OCI-LY1 (cell line): ENCODE results near the gene DYRK2.

ENCODE experiments used
- CTCF ChIP-seq: fragments of 200-600 bp; sonication (generic), shearing (Covaris generic); IDR thresholded peaks from 2 replicates; pipeline ENCODE4 v1.5.1; 2017; ENCODE audit warnings: mild to moderate bottlenecking, antibody characterized with exemption, low read length, moderate library complexity, mixed read lengths
- EZH2 ChIP-seq: fragments of 200-600 bp; sonication (generic), shearing (Covaris generic); IDR thresholded peaks from 2 replicates; pipeline ENCODE4 v1.8.0; 2017; ENCODE audit warnings: borderline replicate concordance, mixed run types, mild to moderate bottlenecking, antibody characterized with exemption, low read length, moderate library complexity, mixed read lengths

- no peak for TF ChIP-seq EZH2
- TF ChIP-seq CTCF = no peak
Measured at GRCh38 chr12:67697443-67697842, 48.9 kb downstream of the DYRK2 start.
